ENCODE data around the gene ARHGAP22. TPM values are rescaled to one million over a fixed set of nuclear protein-coding genes. Genes with fewer than 3 reads are reported as not detected.

ARHGAP22 gene
- total RNA-seq, 1 donor from 2014 or later, result not detected

- intact Hi-C loops (cut with micrococcal nuclease), result no loop called here
Observed at GRCh38 chr10:48481385-48481784, 123.5 kb downstream of the ARHGAP22 start.

DNA sequence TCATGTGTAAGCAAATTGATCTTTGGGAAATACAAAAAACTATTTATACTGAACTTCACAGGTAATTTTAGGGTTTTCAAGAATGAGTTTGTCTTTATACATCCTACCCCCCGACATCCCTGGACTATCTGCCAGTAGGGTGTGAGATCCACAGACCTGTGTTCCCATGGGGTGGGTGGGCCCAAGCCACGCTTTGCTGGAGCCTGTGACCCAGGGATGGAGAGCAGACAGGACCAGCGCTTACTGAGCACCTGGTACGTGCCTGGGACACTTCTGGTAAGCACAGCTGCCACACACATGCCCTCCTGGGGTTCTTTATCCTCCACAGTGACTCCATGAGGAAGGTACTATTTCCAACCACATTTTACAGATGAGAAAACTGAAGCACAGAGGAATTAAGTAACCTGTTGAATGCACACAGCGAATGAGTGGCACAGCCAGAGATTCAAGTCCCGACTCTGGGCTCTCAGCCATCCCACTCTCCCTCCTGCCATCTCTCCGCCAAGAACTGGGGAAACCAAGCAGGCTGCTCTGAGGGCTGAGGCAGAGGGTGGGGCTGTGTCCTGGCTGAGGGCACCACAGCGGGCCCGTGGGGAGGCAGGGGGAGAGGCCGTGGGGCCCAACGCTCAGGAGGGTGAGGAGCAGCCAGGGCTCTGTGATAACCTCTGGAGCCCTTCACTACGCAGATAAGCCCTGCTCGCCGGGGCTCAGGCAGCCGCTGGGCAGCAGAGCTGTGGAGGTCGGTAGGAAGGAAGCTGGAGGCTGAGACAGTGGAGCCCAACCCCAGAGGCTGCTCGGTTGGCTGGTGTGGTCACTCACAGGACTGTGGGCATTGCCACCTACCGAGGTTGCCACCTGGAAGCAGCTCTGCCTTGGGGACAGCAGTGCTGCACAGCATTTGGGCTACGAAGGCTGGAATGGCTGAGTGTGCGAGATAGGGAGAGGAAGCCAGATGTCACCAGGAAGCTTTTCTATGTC lies 124.2 kb downstream of the ARHGAP22 start:
- intact Hi-C loops (cut with micrococcal nuclease), result no loop called here

DNA sequence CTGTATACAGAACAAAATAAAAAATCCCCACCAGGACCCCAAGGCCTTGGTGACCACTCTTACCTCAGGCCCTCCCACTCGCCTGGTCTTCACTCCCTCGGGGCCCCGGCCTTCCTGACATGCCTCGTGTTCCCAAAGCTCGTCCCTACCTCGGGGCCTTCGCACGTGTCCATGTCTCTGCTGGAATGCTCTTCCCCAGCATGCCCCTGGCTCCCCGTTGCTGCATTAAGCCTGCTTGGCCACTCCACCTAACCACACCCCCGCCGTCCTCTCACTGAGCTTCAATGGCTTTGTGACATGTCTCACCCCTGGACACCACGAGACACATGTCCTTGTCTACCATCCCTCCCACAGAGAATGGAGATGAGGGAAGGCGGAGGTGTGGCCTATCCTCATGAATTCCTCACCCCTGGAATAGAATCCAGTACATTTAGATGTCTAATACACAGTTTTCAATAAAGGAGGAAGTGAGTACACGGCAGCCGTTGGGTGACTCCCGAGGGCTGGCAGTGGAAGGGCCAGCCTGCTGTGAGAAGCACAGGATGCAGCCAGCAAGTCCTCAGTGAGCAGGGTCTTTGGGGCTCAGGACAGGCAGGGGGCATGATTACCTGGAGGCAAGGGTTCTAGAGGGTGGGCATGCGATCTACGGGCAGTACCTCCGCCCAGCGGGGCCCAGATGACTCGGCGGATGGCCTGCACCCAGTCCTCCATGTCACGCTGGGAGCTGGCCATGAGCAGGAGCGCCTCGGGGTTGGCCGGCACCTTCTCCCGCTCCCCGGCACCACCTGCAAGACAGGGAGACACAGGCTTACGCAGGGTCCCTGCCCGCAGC lies 125.7 kb downstream of the ARHGAP22 start:
- intact Hi-C loops (cut with micrococcal nuclease), result no loop called here

DNA sequence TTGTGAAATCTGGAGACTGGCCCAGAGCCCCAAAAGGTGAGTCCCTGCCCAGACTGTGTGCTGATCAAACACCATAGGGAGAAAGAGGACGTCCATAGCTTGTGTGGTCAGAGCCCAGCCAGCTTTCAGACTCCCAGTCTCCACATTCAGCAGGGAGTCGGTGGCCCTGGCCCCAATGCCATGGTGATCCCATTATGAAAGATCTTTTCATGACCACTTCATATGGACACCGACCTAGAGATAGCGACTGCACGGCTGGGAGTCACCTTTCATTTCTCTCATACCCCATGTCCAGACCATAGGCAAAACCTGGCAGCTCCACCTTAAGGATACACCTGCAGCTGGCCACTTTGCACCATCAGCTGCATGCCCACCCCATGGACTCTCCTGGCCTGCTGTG lies 126.4 kb downstream of the ARHGAP22 start:
- intact Hi-C loops (cut with micrococcal nuclease), result no loop called here

GRCh38 chr10:48477616-48478015 lies 127.3 kb downstream of the ARHGAP22 start:
- intact Hi-C loops (cut with micrococcal nuclease), result no loop called here

- intact Hi-C loops (cut with micrococcal nuclease), result no loop called here
Observed at GRCh38 chr10:48477141-48477540, 127.7 kb downstream of the ARHGAP22 start.

- intact Hi-C loops (cut with micrococcal nuclease), result no loop called here
Observed at GRCh38 chr10:48476279-48476982, 128.4 kb downstream of the ARHGAP22 start.

- intact Hi-C loops (cut with micrococcal nuclease), result no loop called here
Observed at GRCh38 chr10:48475943-48476278, 129.0 kb downstream of the ARHGAP22 start.

DNA sequence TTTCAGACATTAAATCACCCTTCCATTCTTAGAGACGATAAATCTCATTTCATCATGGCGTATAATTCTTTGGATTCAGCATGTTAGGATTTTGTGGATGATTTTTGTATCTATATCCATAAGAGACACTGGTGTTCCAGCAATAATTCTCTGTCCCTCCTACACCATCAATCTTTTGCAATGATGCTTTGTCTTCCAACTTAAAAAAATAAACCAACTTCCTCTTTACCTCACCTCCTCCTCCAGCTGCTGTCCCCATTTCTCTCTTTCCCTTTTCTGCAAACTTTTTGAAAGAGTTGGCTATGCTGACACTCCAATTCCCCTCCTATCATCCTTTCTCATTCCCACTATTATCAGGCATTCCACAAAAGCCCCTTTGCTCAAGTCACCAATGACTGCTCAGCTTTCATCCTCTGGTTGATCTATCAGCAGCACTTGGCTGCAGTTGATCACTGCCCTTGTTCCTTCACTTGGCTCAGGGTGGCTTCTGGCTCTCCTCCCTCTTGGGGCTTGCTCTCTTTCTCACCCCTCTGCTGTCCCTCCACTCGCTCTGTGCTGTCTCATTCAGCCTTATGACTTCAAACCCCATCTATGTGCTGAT lies 130.0 kb downstream of the ARHGAP22 start:
- intact Hi-C loops (cut with micrococcal nuclease), result no loop called here

- intact Hi-C loops (cut with micrococcal nuclease), result no loop called here
Observed at GRCh38 chr10:48473704-48474103, 131.2 kb downstream of the ARHGAP22 start.

- intact Hi-C loops (cut with micrococcal nuclease), result no loop called here
Observed at GRCh38 chr10:48472501-48473069, 132.3 kb downstream of the ARHGAP22 start.

GRCh38 chr10:48470893-48471805 lies 133.7 kb downstream of the ARHGAP22 start:
- intact Hi-C loops (cut with micrococcal nuclease), result no loop called here

DNA sequence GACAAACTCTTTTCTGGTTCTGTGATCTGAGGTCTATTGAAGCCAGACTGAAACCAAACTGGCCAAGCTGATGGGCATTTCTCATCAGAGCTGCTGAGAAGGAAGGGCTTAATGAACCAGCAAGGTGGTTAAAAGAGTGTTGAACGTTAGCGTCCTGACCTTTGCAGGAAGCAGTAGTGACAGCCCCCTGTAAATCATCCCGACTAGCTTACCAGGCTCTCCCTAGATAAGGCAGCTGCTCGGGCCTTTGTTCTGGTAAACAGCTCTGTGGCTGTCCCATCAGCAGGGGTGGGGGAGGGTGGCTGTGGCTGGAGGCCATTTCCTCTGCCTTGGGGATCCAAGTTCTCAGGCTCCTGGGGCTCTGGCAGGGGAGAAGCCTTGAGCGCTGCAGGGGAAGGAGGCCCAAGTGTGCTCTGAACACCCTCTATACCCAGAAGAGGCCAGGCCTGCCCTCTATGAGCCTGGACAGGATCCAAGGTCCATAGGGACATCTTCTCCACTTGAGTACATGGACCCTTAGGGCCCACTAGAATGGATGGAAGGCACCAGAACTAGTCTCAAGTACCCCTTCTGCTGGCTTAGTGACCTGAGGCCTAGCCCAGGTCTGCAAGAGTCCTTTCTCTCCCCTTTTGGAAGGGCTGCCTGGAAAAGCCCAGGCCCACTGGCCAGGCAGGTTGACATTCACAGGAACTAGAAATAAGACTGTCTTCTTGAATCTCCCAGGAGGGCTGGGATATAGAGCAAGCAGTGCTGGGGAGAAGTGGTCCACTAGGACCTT lies 134.6 kb downstream of the ARHGAP22 start:
- intact Hi-C loops (cut with micrococcal nuclease), result no loop called here

DNA sequence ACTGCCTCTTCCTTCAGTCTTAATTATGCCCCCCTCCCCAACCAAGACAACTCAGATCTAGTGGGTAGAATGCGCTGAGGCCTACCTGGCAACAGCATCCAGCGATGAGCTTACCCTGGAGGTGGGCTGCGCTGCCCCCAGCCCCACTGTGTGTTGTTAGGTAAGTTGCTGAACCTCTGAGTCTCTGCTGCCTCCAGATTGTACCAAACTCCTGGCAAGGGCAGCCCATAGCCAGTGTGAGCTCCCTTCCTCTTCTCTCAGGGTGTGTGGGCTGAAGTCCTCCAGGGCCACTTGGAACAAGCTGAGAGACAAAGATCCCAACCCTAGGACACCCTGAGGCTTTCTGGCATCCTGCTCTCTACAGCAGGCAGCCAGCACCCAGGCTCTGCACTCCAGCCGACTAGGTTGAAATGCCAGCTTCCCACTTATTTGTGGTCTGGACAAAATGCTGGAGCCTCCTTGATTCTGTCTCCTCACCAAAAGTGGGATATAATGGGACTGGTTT lies 135.3 kb downstream of the ARHGAP22 start:
- intact Hi-C loops (cut with micrococcal nuclease), result no loop called here

DNA sequence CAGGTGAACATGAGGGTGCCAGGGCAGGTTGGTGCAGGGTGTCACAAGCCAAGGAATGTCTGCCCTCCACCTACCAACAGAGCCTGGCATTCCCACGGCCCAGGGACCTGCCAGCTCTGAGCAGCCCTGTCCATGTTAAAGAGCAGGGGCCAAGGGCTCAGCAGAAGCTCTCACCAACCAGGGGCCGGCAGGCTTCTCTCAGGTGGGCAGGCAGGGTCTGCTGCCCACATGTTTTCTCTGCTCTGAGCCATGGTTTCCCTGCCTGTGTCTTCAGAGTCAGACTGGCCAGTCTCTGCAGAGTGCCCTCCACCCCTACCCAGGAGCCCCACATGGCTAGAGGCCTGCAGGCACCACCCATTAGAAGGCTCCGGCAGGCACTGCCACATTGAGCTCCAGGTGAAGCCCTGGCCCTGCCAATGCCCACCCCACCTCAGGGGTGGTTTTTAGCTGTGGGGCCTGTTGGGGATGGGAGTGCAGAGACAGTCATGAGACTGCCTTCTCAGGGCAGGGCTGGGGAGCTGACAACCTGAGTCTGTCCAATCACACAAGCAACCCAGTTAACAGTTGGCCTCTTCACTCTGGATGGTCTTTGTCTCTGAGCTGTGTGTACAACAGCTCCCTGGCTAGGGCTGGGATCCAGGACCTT lies 135.9 kb downstream of the ARHGAP22 start:
- intact Hi-C loops (cut with micrococcal nuclease), result no loop called here

GRCh38 chr10:48468130-48468790 lies 136.6 kb downstream of the ARHGAP22 start:
- intact Hi-C loops (cut with micrococcal nuclease), result no loop called here

DNA sequence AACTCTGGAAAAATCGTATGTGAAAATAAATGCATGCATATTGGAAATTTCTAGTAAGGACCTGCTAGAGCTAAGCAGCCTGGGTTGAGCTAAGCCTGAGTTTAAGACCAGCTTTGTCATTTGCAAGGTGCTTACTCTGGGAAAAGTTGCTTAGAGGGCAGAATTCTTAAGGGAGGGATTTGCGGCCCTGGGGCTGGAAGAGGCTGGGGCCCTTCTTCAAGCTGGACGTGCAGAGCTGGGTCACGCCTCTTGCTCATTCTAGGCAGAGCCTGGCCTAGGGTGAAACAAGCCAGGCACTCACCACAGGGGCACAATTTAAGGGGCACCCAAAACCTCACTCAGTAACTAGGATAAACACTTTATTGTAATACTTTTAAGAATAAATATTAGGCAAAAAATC lies 137.2 kb downstream of the ARHGAP22 start:
- intact Hi-C loops (cut with micrococcal nuclease), result no loop called here
